ENCODE results near the gene HMMR.

DNA sequence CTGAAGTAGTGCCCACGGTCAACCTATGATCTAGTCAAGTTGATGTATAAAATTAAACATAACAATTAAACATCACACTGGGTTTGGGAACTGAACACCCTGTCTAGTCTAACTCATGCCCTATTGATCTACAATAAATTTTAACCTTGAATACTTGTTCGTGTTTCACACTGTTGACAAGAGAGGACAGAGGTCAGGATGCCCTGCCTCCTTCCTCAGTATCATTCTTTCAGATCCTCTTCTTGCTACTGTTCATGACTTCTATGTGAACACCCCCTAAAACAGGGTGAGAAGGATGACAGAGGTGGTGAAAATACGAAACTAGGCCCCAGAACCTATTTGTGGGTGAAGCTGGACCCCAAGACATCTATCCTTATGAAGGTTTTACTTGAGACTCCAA lies 36.9 kb downstream of the HMMR start:
- TF ChIP-seq POLR2A (IDR thresholded peaks at IDR 0.05; ENCODE audit: low read length): no peak
- no peak for TF ChIP-seq GATA1 (IDR thresholded peaks at IDR 0.05; ENCODE audit: low read depth, low read length)

All from erythroblast (primary cell).